M059J (cell line): ENCODE results near the gene TSPOAP1. TPM values are rescaled to one million over a fixed set of nuclear protein-coding genes. Genes with fewer than 3 reads are reported as not detected.

Experiments
- DNase-seq: peaks from one replicate; pipeline ENCODE4 v3.0.0-alpha.2; 2012; ENCODE audit warnings: low read depth
- total RNA-seq: library from RNA; depleted of rRNA; stranded (reverse); fragments of >200 nt; shearing (Covaris generic); gene quantifications from 2 replicates; pipeline ENCODE4 v1.2.3, GENCODE V29; 2014; rRNA removed

TSPOAP1 gene
- total RNA-seq, 1 experiment from 2014 or later = 0.47 TPM

- DNase-seq = no peak
Observed at GRCh38 chr17:58253082-58253481, 75.5 kb downstream of the TSPOAP1 start.

GRCh38 chr17:58252141-58252540 is 76.5 kb downstream of the TSPOAP1 start:
- no peak for DNase-seq

Other genes with a start within 250 kb of the TSPOAP1 start
- gene DYNLL2, start 245.4 kb downstream of the TSPOAP1 start, total RNA-seq = 12.9 and 13.2 TPM in 2 replicates
- not detected in 2 replicates for gene OR4D1, start 180.4 kb downstream of the TSPOAP1 start, total RNA-seq
- not detected in 2 replicates for gene OR4D2, start 161.8 kb downstream of the TSPOAP1 start, total RNA-seq
- not detected in 2 replicates for gene EPX, start 136.1 kb downstream of the TSPOAP1 start, total RNA-seq
- 8.1 and 13.8 TPM in 2 replicates for gene MKS1, start 109.5 kb downstream of the TSPOAP1 start, total RNA-seq
- not detected in 2 replicates for gene LPO, start 90.2 kb downstream of the TSPOAP1 start, total RNA-seq
- gene MPO, start 47.9 kb downstream of the TSPOAP1 start, total RNA-seq = not detected in 2 replicates
- 64.3 and 71.6 TPM in 2 replicates for gene SUPT4H1, start 23.4 kb upstream of the TSPOAP1 start, total RNA-seq
- 0.17 TPM in 1 of 2 replicates, not detected in the other for gene RNF43, start 88.7 kb upstream of the TSPOAP1 start, total RNA-seq
- gene HSF5, start 159.6 kb upstream of the TSPOAP1 start, total RNA-seq = not detected in 2 replicates
- 24.4 and 32.5 TPM in 2 replicates for gene MTMR4, start 185.8 kb upstream of the TSPOAP1 start, total RNA-seq